GM12878 (cell line): ENCODE data around the gene TMEM209. TPM values are rescaled to one million over a fixed set of nuclear protein-coding genes. Genes with fewer than 3 reads are reported as not detected.

Experiments used
- ATAC-seq: fragments of 200-7000 bp; cut with Tn5 transposase; 3 replicates; pipeline ENCODE4 v1.9.1; 2020; ENCODE audit warnings: mild to moderate bottlenecking, moderate library complexity
- BruUV-seq: library from RNA; stranded (reverse); fragments of 400-500 nt; replicated peaks from 2 replicates; lab custom pipeline; 2021; lab: Mats Ljungman, UMichigan
- CTCF ChIA-PET: fragments of 300-600 bp; sonication (Branson Sonifier 250); formaldehyde crosslinking; extraction: SDS; loops from one replicate; lab custom pipeline; 2021; ENCODE audit warnings: inconsistent platforms; lab: Yijun Ruan, JAX
- POLR2A ChIA-PET: fragments of 350-600 bp; formaldehyde crosslinking; extraction: SDS; loops from one replicate; lab custom pipeline; 2021; ENCODE audit warnings: inconsistent platforms; lab: Charles Lee
- RAD21 ChIA-PET: fragments of 300-600 bp; sonication (Branson Sonifier 250); formaldehyde crosslinking; loops from one replicate; lab custom pipeline; 2023; ENCODE audit warnings: antibody characterized with exemption; ENCODE audit not compliant: unreplicated experiment; lab: Charles Lee
- SMC1A ChIA-PET: fragments of 300-600 bp; sonication (Branson Sonifier 250); formaldehyde crosslinking; loops from one replicate; lab custom pipeline; 2023; ENCODE audit not compliant: unreplicated experiment, uncharacterized antibody; lab: Charles Lee
- DNase-seq: peaks from one replicate; pipeline ENCODE4 v3.0.0-alpha.2; 2011; ENCODE audit warnings: low read depth, low spot score
- FAIRE-seq: peaks from 3 replicates; lab custom pipeline; 2011; peaks lifted over from hg19 to GRCh38; lab: Jason Lieb, UNC
- H2AFZ ChIP-seq: 2 replicates; pipeline ENCODE4 v1.6.0; 2011; ENCODE audit warnings: low read depth, low read length, control low read depth; ENCODE audit not compliant: control insufficient read depth
- H3K27ac ChIP-seq: 2 replicates; pipeline ENCODE4 v1.5.1; 2011; ENCODE audit warnings: control low read depth; ENCODE audit not compliant: control insufficient read depth, insufficient read depth
- H3K27me3 ChIP-seq, 2 experiments: replicated peaks in 1 of 2; 2 replicates each; pipeline versions ENCODE4 v1.6.0 to v1.6.1; 2011; ENCODE audit warnings: low read length in 1 of 2; ENCODE audit not compliant: control insufficient read depth in 2 of 2, insufficient read depth in 2 of 2
- H3K36me3 ChIP-seq, 2 experiments: 2 replicates each; pipeline ENCODE4 v1.5.1; 2011; ENCODE audit warnings: low read length in 1 of 2; ENCODE audit not compliant: control insufficient read depth in 2 of 2, insufficient read depth in 2 of 2
- H3K4me1 ChIP-seq: 2 replicates; pipeline ENCODE4 v1.6.1; 2011; ENCODE audit warnings: mild to moderate bottlenecking, low read length, moderate library complexity, mixed read lengths; ENCODE audit not compliant: control insufficient read depth, insufficient read depth
- H3K4me2 ChIP-seq: 2 replicates; pipeline ENCODE4 v1.6.0; 2011; ENCODE audit warnings: control low read depth; ENCODE audit not compliant: control insufficient read depth, insufficient read depth
- H3K4me3 ChIP-seq: fragments of 200-600 bp; sonication (generic); 2 replicates; pipeline ENCODE4 v1.5.1; 2016
- H3K79me2 ChIP-seq: 2 replicates; pipeline ENCODE4 v1.6.0; 2011; ENCODE audit warnings: low read length; ENCODE audit not compliant: control insufficient read depth, insufficient read depth
- H3K9ac ChIP-seq: 2 replicates; pipeline ENCODE4 v1.8.0; 2011; ENCODE audit warnings: low read length, control low read depth, mixed read lengths; ENCODE audit not compliant: control insufficient read depth, insufficient read depth
- H3K9me3 ChIP-seq: replicated peaks from 3 replicates; pipeline ENCODE4 v1.5.1; 2011; ENCODE audit warnings: mild to moderate bottlenecking, low read length; ENCODE audit not compliant: control insufficient read depth, insufficient read depth
- H4K20me1 ChIP-seq: 2 replicates; pipeline ENCODE4 v1.6.0; 2011; ENCODE audit not compliant: control insufficient read depth, insufficient read depth
- CBX3 ChIP-seq: fragments of 200-600 bp; sonication (generic); IDR thresholded peaks from 2 replicates; pipeline ENCODE4 v1.6.1; 2016; ENCODE audit warnings: low read depth, borderline replicate concordance
- IKZF2 ChIP-seq, 2 experiments: fragments of 450-650 bp; IDR thresholded peaks; 2 replicates each; pipeline ENCODE4 v1.6.1; 2017; ENCODE audit warnings: mild to moderate bottlenecking in 2 of 2, moderate library complexity in 2 of 2
- POLR2A ChIP-seq: IDR thresholded peaks from 2 replicates; pipeline ENCODE4 v1.6.1; 2011; ENCODE audit warnings: low read depth, mild to moderate bottlenecking, low read length
- WGBS: methylation state at CpG from one replicate; pipeline ENCODE4 v1.1.6; 2016; ENCODE audit warnings: low lambda C conversion rate; ENCODE audit not compliant: insufficient replicate concordance, insufficient coverage; ENCODE audit errors: missing lambda C conversion rate; 5-methylcytosine and 5-hydroxymethylcytosine counted together
- in situ Hi-C: fragments of 300-500 bp; cut with MboI; formaldehyde crosslinking; loops from 9 replicates; pipeline ENCODE4 v1.14.3; 2018; ENCODE audit warnings: mixed read lengths
- intact Hi-C: fragments of 100-400 bp; cut with micrococcal nuclease; formaldehyde crosslinking; loops from one replicate; pipeline ENCODE4 v1.14.2; 2022; ENCODE audit not compliant: unreplicated experiment
- polyA plus RNA-seq, 11 experiments: library from polyadenylated mRNA; depleted of rRNA in 4 of 11; unstranded in 6 of 11; stranded (reverse) in 5 of 11; fragments of >200 nt; fragmentation: Nextera tagmentation in 4 of 11; fragmentation: Illumina TruSeq in 1 of 11; extraction: Ambion mirVana in 4 of 11; extraction: Trizol in 1 of 11; gene quantifications; 1 replicate in 1 of 11; 2 replicates in 10 of 11; pipeline versions ENCODE4 v1.2.1 to v1.2.3, GENCODE V29; 2011 to 2016; ENCODE audit warnings: inconsistent platforms in 2 of 11, missing spikeins in 2 of 11, low read depth in 1 of 11
- total RNA-seq, 4 experiments: library from RNA; depleted of rRNA in 3 of 4; stranded (reverse); fragments of >200 nt in 3 of 4; fragmentation: Illumina TruSeq in 1 of 4; extraction: Trizol in 1 of 4; gene quantifications; 2 replicates each; pipeline versions ENCODE4 v1.2.1 to v1.2.3, GENCODE V29; 2013 to 2021
- TF ChIP-seq, protein P1 (sequence below), 3 experiments: IDR thresholded peaks in 2 of 3; conservative IDR thresholded peaks in 1 of 3; 2 replicates each; pipeline ENCODE4 v1.5.1; 2011; ENCODE audit warnings: low read depth in 3 of 3, low read length in 3 of 3, mild to moderate bottlenecking in 3 of 3, control low read depth in 2 of 3, moderate library complexity in 2 of 3, inconsistent platforms in 1 of 3, mixed read lengths in 1 of 3; ENCODE audit not compliant: control insufficient read depth in 2 of 3, insufficient read depth in 1 of 3; ENCODE audit errors: extremely low read depth in 1 of 3
- TF ChIP-seq, protein P2 (sequence below): fragments of 450-650 bp; formaldehyde crosslinking; IDR thresholded peaks from 2 replicates; pipeline ENCODE4 v1.4.0; 2020; ENCODE audit warnings: mild to moderate bottlenecking, moderate library complexity

The TMEM209 gene
- total and polyA plus RNA-seq, 10 of the 15 experiments (the other 5 are each of a cell fraction or from before 2014, with no cell fraction given) = 22.1 to 41.2 (median 35.1) TPM

DNA sequence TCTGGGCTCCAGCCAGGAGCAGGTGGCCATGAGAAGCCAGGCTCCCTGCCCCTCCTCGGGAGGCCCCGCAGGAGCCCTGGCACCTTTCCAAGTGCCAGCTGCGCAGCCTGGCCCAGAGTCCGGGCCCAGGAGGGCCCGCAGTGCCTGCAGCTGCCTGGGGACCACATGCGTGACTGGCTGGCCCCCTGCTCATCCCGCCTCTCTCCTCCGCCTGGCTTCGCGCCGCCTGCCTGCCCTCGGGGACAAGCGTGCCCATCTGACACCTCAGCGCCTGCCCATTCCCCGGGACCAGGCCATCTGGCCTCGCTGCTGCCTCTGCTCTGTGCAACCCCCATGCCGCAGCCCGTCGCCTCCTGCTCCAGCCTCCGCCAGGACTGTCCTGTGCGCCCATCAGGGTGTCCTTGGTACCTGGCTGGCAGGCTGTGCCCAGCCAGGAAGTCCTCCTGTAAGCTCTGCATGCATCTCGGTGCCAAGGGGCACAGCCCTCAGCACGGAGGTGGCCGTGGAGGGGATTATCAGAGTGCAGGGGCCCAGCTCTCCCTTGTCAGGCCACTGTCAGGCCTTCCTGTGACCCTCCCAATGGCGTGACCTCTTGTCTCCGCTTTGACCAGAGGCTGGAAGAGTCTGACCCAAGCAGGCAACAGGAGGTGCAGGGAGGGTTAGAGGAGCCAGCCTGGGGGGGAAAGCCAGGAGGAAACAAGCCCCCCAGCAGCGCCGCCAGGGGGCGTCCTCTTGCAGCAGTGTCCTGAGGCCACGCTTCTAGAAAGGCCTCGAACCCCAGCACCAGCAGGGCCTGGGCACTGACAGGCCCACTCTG lies 50.5 kb downstream of the TMEM209 start:
- Histone ChIP-seq H3K79me2 (no peaks in the 10 kb centered on the region), H3K4me2 (no peak overlapping the region), H4K20me1 (no peaks in the 10 kb centered on the region), H3K9ac (no peak overlapping the region), H3K27ac (no peak overlapping the region), H3K9me3 (peaks cover 5% of the 10 kb centered on the region), H3K27me3 (no peaks in the 10 kb centered on the region)
- SMC1A ChIA-PET = no interaction called here
- DNase-seq (no peak), FAIRE-seq (no peak)
- in situ Hi-C loops = no loop called here
- RAD21 ChIA-PET = no interaction called here
- POLR2A ChIA-PET = no interaction called here
- TF ChIP-seq POLR2A (peak; percentile 35; the same call in 1 of the 2 replicates), IKZF2 (IDR thresholded peaks at IDR 0.05) (no peak), CBX3 (no peak)
- TF ChIP-seq, protein P1, sequence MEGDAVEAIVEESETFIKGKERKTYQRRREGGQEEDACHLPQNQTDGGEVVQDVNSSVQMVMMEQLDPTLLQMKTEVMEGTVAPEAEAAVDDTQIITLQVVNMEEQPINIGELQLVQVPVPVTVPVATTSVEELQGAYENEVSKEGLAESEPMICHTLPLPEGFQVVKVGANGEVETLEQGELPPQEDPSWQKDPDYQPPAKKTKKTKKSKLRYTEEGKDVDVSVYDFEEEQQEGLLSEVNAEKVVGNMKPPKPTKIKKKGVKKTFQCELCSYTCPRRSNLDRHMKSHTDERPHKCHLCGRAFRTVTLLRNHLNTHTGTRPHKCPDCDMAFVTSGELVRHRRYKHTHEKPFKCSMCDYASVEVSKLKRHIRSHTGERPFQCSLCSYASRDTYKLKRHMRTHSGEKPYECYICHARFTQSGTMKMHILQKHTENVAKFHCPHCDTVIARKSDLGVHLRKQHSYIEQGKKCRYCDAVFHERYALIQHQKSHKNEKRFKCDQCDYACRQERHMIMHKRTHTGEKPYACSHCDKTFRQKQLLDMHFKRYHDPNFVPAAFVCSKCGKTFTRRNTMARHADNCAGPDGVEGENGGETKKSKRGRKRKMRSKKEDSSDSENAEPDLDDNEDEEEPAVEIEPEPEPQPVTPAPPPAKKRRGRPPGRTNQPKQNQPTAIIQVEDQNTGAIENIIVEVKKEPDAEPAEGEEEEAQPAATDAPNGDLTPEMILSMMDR (IDR thresholded peaks at IDR 0.05 in 2 of 3, conservative IDR thresholded peaks at IDR 0.05 in 1 of 3; ENCODE audit: control insufficient read depth in 2 of 3, extremely low read depth in 1 of 3, insufficient read depth in 1 of 3, low read depth in 3 of 3, low read length in 3 of 3) = peak in 1 of 3 experiments; percentile 9; a peak in 1 of 6 replicates
- TF ChIP-seq, protein P2, sequence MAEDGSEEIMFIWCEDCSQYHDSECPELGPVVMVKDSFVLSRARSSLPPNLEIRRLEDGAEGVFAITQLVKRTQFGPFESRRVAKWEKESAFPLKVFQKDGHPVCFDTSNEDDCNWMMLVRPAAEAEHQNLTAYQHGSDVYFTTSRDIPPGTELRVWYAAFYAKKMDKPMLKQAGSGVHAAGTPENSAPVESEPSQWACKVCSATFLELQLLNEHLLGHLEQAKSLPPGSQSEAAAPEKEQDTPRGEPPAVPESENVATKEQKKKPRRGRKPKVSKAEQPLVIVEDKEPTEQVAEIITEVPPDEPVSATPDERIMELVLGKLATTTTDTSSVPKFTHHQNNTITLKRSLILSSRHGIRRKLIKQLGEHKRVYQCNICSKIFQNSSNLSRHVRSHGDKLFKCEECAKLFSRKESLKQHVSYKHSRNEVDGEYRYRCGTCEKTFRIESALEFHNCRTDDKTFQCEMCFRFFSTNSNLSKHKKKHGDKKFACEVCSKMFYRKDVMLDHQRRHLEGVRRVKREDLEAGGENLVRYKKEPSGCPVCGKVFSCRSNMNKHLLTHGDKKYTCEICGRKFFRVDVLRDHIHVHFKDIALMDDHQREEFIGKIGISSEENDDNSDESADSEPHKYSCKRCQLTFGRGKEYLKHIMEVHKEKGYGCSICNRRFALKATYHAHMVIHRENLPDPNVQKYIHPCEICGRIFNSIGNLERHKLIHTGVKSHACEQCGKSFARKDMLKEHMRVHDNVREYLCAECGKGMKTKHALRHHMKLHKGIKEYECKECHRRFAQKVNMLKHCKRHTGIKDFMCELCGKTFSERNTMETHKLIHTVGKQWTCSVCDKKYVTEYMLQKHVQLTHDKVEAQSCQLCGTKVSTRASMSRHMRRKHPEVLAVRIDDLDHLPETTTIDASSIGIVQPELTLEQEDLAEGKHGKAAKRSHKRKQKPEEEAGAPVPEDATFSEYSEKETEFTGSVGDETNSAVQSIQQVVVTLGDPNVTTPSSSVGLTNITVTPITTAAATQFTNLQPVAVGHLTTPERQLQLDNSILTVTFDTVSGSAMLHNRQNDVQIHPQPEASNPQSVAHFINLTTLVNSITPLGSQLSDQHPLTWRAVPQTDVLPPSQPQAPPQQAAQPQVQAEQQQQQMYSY (CRISPR knock-in tag) = no peak
- TF ChIP-seq, all 136 proteins: peak for 2
- 80% methylated on average over 29 of the region's 31 CpGs for WGBS
- no TSS peak for BruUV-seq
- intact Hi-C loops = no loop called here
- Histone ChIP-seq H3K4me3 (no peak overlapping the region), H3K4me1 (peaks cover 21% of the 10 kb centered on the region), H2AFZ (no peak overlapping the region), H3K36me3 (no peaks in the 10 kb centered on the region; a peak in 3 of 4 replicates)
- no peak for ATAC-seq
- CTCF ChIA-PET = no interaction called here
